Lung (tissue), 12 donors: ENCODE data around the gene CNKSR3. TPM values are rescaled to one million over a fixed set of nuclear protein-coding genes. Genes with fewer than 3 reads are reported as not detected.

ENCODE experiments used
- ATAC-seq: fragments of 200-7000 bp; cut with Tn5 transposase; one replicate; pipeline ENCODE4 v1.9.1; 2020; ENCODE audit warnings: moderate number of reproducible peaks; ENCODE audit not compliant: insufficient read depth, low FRiP score
- DNase-seq, 3 donors: peaks; one replicate each; pipeline ENCODE4 v3.0.0-alpha.2; 2013 to 2017
- H3K27ac ChIP-seq, 2 donors: one replicate each; pipeline ENCODE4 v1.5.1; 2013; ENCODE audit warnings: mild to moderate bottlenecking in 2 of 2, moderate library complexity in 2 of 2, control low read depth in 1 of 2, inconsistent platforms in 1 of 2, low read depth in 1 of 2, low read length in 1 of 2
- H3K27me3 ChIP-seq, 3 donors: one replicate each; pipeline ENCODE4 v1.5.1; 2013; ENCODE audit warnings: low read length in 2 of 3; ENCODE audit not compliant: control insufficient read depth in 3 of 3, insufficient read depth in 3 of 3
- H3K36me3 ChIP-seq, 4 donors: one replicate each; pipeline ENCODE4 v1.5.1; 2013; ENCODE audit warnings: low read length in 4 of 4, mild to moderate bottlenecking in 1 of 4, moderate library complexity in 1 of 4; ENCODE audit not compliant: control insufficient read depth in 4 of 4, insufficient read depth in 4 of 4
- H3K4me1 ChIP-seq, 5 donors: one replicate each; pipeline ENCODE4 v1.5.1; 2013; ENCODE audit warnings: low read length in 5 of 5, mild to moderate bottlenecking in 2 of 5, moderate library complexity in 1 of 5; ENCODE audit not compliant: control insufficient read depth in 5 of 5, insufficient read depth in 5 of 5
- H3K4me3 ChIP-seq: one replicate; pipeline ENCODE4 v1.5.1; 2013; ENCODE audit warnings: mild to moderate bottlenecking, control low read depth, moderate library complexity
- H3K9ac ChIP-seq, 2 donors: one replicate each; pipeline ENCODE4 v1.5.1; 2013; ENCODE audit warnings: low read length in 2 of 2, control low read depth in 1 of 2; ENCODE audit not compliant: insufficient read depth in 1 of 2
- H3K9me3 ChIP-seq, 4 donors: one replicate each; pipeline ENCODE4 v1.5.1; 2013; ENCODE audit warnings: low read length in 3 of 4, mild to moderate bottlenecking in 1 of 4, moderate library complexity in 1 of 4; ENCODE audit not compliant: control insufficient read depth in 4 of 4, insufficient read depth in 3 of 4
- CTCF ChIP-seq: IDR thresholded peaks from 2 replicates; pipeline ENCODE4 v1.5.1; 2012; ENCODE audit warnings: mild to moderate bottlenecking; ENCODE audit errors: control extremely low read depth, extremely low read depth
- WGBS, 2 donors: extraction: QIAGEN DNeasy Blood & Tissue Kit; methylation state at CpG; one replicate each; pipeline ENCODE4 v1.1.7; 2013; 5-methylcytosine and 5-hydroxymethylcytosine counted together
- polyA plus RNA-seq, 2 donors: library from polyadenylated mRNA; stranded (reverse); fragments of 200-250 nt; gene quantifications; one replicate each; pipeline ENCODE4 v1.2.1, GENCODE V29; 2013
- total RNA-seq, 2 donors: library from RNA; depleted of rRNA in 1 of 2; stranded (reverse); fragments of >200 nt in 1 of 2; gene quantifications; one replicate each; pipeline ENCODE4 v1.2.1, GENCODE V29; 2014 to 2021
- donor health status: control.
- donor health status: control.
- donor health status: Bipolar disorder and iron deficiency.
- donor health status: healthy.
- donor health status: DM: yes; HTN: yes; CAD: no.

CNKSR3 gene
- total and polyA plus RNA-seq, 4 donors = 3.5 to 23.9 (median 13.7) TPM

- TF ChIP-seq CTCF = no peak
- Histone ChIP-seq H3K4me3 (no peak overlapping the region), H3K4me1 (peaks cover 3 to 14% (median 8%) of the 10 kb centered on the region in 5 donors), H3K9me3 (peaks cover 0 to 2% (median 0%) of the 10 kb centered on the region in 4 donors), H3K27ac (no peak overlapping the region), H3K27me3 (no peaks in the 10 kb centered on the region), H3K9ac (no peak overlapping the region), H3K36me3 (peaks cover 0 to 6% (median 0%) of the 10 kb centered on the region in 4 donors)
- DNase-seq = no peak
- WGBS, 2 donors = 88 to 95% methylated on average over 9 of the region's 9 CpGs
- ATAC-seq = no peak
These were observed 37.2 kb downstream of the CNKSR3 start for GRCh38 chr6:154473324-154473723.

GRCh38 chr6:154471609-154472362 lies 38.7 kb downstream of the CNKSR3 start:
- 80 to 81% methylated on average over 6 of the region's 6 CpGs for WGBS, 2 donors
- no peak for DNase-seq
- no peak for TF ChIP-seq CTCF
- no peak overlapping the region for H3K9ac ChIP-seq
- H3K9me3 ChIP-seq = peaks cover 0 to 2% (median 0%) of the 10 kb centered on the region in 4 donors
- H3K4me1 ChIP-seq = peaks cover 0 to 5% (median 3%) of the 10 kb centered on the region in 5 donors
- H3K36me3 ChIP-seq = peaks cover 0 to 6% (median 0%) of the 10 kb centered on the region in 4 donors
- no peak for ATAC-seq
- no peak overlapping the region for H3K27ac ChIP-seq
- no peaks in the 10 kb centered on the region for H3K27me3 ChIP-seq
- H3K4me3 ChIP-seq = no peak overlapping the region

GRCh38 chr6:154469306-154469935 lies 41.1 kb downstream of the CNKSR3 start:
- Histone ChIP-seq H3K4me3 (no peak overlapping the region), H3K9ac (no peak overlapping the region), H3K9me3 (peaks cover 0 to 2% (median 0%) of the 10 kb centered on the region in 4 donors), H3K27ac (no peak overlapping the region), H3K27me3 (no peaks in the 10 kb centered on the region), H3K36me3 (peaks cover 0 to 6% (median 0%) of the 10 kb centered on the region in 4 donors), H3K4me1 (peaks cover 0 to 5% (median 0%) of the 10 kb centered on the region in 5 donors)
- DNase-seq = no peak
- no peak for TF ChIP-seq CTCF
- no peak for ATAC-seq
- 93 to 95% methylated on average over 4 of the region's 4 CpGs for WGBS, 2 donors
